ENCODE results near the gene MEGF8.

Gene MEGF8

DNA sequence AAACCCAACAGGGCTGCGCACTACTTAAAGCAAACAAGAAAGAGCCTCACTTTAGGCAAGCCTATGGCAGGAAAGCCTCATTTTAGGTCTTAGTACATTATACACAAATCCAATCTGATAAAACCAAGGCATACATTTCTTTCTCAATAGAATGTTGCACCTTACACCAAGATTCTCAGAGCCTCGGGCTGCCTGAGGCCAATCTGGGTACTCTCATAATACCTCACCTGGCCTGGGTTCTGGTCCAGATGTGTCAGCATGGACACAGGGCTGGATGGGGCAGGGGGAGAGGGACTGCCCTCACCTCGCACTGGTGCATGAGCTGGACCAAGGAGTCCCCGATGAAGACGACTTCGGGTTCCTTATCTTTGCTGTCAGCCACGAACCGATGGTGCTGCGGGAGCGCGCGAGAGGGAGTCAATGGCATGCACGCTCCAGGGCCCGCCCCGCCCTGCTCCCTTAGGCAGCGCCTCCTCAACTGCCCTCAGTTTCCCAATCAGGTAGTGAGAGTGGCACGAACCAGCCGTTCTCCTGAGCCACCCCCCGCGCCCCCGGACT is 23.7 kb upstream of the MEGF8 start, which contains the start of gene PRR19:
PRR19 (plus strand) TSS at position 487 of the 558 bp plus-strand sequence. CDS start 7,453 bp downstream, outside the sequence.
- no peak within 1 kb of the TSS for H3K9ac ChIP-seq
- peak within 1 kb of the TSS; percentile 74 for H3K27ac ChIP-seq
- H2AFZ ChIP-seq: peak within 1 kb of the TSS; percentile 98
- H3K9me3 ChIP-seq (ENCODE audit: control insufficient read depth, low read length): no peaks in the 10 kb centered on the region
- TF ChIP-seq, protein P1, sequence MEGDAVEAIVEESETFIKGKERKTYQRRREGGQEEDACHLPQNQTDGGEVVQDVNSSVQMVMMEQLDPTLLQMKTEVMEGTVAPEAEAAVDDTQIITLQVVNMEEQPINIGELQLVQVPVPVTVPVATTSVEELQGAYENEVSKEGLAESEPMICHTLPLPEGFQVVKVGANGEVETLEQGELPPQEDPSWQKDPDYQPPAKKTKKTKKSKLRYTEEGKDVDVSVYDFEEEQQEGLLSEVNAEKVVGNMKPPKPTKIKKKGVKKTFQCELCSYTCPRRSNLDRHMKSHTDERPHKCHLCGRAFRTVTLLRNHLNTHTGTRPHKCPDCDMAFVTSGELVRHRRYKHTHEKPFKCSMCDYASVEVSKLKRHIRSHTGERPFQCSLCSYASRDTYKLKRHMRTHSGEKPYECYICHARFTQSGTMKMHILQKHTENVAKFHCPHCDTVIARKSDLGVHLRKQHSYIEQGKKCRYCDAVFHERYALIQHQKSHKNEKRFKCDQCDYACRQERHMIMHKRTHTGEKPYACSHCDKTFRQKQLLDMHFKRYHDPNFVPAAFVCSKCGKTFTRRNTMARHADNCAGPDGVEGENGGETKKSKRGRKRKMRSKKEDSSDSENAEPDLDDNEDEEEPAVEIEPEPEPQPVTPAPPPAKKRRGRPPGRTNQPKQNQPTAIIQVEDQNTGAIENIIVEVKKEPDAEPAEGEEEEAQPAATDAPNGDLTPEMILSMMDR (IDR thresholded peaks at IDR 0.05): no peak
- no peaks in the 10 kb centered on the region for H3K36me3 ChIP-seq (ENCODE audit: control insufficient read depth, insufficient read depth, low read length)
- H3K79me2 ChIP-seq: no peaks in the 10 kb centered on the region
- no peaks in the 10 kb centered on the region for H3K27me3 ChIP-seq (ENCODE audit: control insufficient read depth, insufficient read depth, low read length)
- peak within 1 kb of the TSS; percentile 96 for H3K4me2 ChIP-seq (ENCODE audit: low read length)
- H3K4me1 ChIP-seq: peaks cover 11% of the 10 kb centered on the region
- peak within 1 kb of the TSS; percentile 64 for H3K4me3 ChIP-seq (ENCODE audit: low read depth, low read length)

DNA sequence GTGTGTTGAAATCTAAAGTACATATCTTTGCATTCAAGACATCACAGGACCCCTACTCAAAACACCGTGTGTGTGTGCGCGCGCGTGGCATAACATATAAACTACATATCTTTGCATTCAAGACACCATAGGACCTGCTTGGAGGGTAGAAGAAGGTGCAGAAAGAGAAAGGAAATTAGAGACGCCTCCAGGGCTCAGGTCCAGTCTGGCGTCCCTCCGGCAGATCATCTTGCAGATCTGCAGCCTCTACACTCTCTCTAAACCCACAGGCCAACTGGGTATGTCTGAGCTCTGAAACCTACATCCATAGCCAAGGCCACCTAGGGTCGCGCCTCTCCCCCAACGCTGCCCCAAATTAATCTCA is 22.4 kb upstream of the MEGF8 start:
- no peaks in the 10 kb centered on the region for H3K9me3 ChIP-seq (ENCODE audit: control insufficient read depth, low read length)
- peak overlapping the region; percentile 96 for H3K4me2 ChIP-seq (ENCODE audit: low read length)
- TF ChIP-seq, protein P1 (IDR thresholded peaks at IDR 0.05): no peak
- H3K4me1 ChIP-seq: peaks cover 11% of the 10 kb centered on the region
- peak overlapping the region; percentile 74 for H3K27ac ChIP-seq
- no peaks in the 10 kb centered on the region for H3K27me3 ChIP-seq (ENCODE audit: control insufficient read depth, insufficient read depth, low read length)
- no peaks in the 10 kb centered on the region for H3K36me3 ChIP-seq (ENCODE audit: control insufficient read depth, insufficient read depth, low read length)
- H3K9ac ChIP-seq: no peak overlapping the region
- peak overlapping the region; percentile 98 for H2AFZ ChIP-seq
- H3K4me3 ChIP-seq (ENCODE audit: low read depth, low read length): peak overlapping the region; percentile 64
- no peaks in the 10 kb centered on the region for H3K79me2 ChIP-seq

DNA sequence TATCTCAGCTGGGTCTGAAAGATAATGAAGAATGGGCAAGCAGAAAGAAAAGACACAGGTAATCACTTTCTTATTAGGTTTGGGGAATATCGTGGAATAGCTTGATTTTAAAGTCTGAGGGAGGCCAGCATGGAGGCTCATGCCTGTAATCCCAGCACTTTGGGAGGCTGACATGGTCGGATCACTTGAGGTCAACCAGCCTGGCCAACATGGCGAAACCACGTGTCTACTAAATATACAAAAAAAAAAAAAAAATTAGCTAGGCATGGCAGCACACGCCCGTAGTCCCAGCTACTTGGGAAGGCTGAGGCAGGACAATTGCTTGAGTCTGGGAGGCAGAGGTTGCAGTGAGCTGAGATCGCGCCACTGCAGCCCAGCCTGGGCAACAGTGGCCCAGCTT is 21.6 kb upstream of the MEGF8 start:
- Histone ChIP-seq H3K9ac (no peak overlapping the region), H3K36me3 (ENCODE audit: control insufficient read depth, insufficient read depth, low read length) (no peaks in the 10 kb centered on the region), H3K79me2 (no peaks in the 10 kb centered on the region), H3K4me1 (peaks cover 11% of the 10 kb centered on the region), H3K27me3 (ENCODE audit: control insufficient read depth, insufficient read depth, low read length) (no peaks in the 10 kb centered on the region), H3K4me2 (ENCODE audit: low read length) (peak overlapping the region; percentile 96), H2AFZ (peak overlapping the region; percentile 98), H3K4me3 (ENCODE audit: low read depth, low read length) (peak overlapping the region; percentile 64), H3K27ac (no peak overlapping the region), H3K9me3 (ENCODE audit: control insufficient read depth, low read length) (no peaks in the 10 kb centered on the region)
- TF ChIP-seq, protein P1 (IDR thresholded peaks at IDR 0.05): no peak

DNA sequence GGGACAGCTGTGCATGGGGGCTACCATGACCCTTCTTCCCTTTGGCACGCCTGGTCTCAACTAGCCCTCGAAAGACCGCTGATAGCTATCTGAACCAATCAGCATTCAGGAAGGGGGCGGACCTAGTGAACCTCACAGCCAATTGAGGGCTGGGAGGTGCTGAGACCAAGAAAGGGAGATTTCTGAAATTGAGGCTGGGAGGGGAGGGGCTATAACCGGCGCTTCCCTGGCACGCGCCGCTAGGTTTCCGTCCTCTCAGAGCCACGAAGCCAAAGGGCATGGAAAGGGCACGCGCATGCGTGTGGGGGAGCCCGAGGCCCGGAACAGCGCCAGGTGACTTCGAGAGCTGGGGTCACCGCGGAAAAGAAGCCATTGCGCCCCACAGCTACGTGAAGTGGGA is 18.8 kb upstream of the MEGF8 start:
- TF ChIP-seq, protein P1 (IDR thresholded peaks at IDR 0.05): no peak
- H2AFZ ChIP-seq: no peak overlapping the region
- H3K4me2 ChIP-seq (ENCODE audit: low read length): peak overlapping the region; percentile 45
- H3K9me3 ChIP-seq (ENCODE audit: control insufficient read depth, low read length): no peaks in the 10 kb centered on the region
- peaks cover 11% of the 10 kb centered on the region for H3K4me1 ChIP-seq
- no peaks in the 10 kb centered on the region for H3K79me2 ChIP-seq
- no peak overlapping the region for H3K27ac ChIP-seq
- no peaks in the 10 kb centered on the region for H3K27me3 ChIP-seq (ENCODE audit: control insufficient read depth, insufficient read depth, low read length)
- H3K9ac ChIP-seq: no peak overlapping the region
- H3K4me3 ChIP-seq (ENCODE audit: low read depth, low read length): peak overlapping the region; percentile 48
- no peaks in the 10 kb centered on the region for H3K36me3 ChIP-seq (ENCODE audit: control insufficient read depth, insufficient read depth, low read length)

DNA sequence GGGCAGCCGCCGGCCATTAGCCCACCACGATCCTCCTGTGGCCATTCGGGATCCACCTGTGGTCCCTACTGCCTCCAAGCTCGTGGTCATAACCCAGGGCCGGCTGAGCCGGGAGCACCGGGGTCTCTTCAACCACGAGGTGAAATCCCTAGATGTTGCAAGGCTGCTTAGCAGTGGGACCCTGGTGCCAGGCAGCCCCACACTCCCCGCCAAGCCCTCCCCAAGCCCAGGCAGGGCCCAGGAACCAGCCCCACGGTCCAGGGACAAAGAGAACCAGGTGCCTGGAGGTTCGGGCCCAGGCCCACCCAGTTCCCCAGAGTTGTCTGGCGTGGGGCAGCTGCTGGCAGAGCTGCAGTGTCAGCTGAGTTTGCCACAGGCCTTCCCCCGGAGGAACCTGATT is 15.7 kb upstream of the MEGF8 start:
- H3K9ac ChIP-seq: no peak overlapping the region

More for the DNA sequence above, 15.7 kb upstream of the MEGF8 start:
- H3K9me3 ChIP-seq (ENCODE audit: control insufficient read depth, low read length): no peaks in the 10 kb centered on the region
- H2AFZ ChIP-seq: peak overlapping the region; percentile 43
- H3K27ac ChIP-seq: no peak overlapping the region
- H3K36me3 ChIP-seq (ENCODE audit: control insufficient read depth, insufficient read depth, low read length): no peaks in the 10 kb centered on the region
- no peaks in the 10 kb centered on the region for H3K27me3 ChIP-seq (ENCODE audit: control insufficient read depth, insufficient read depth, low read length)
- H3K4me2 ChIP-seq (ENCODE audit: low read length): no peak overlapping the region
- H3K4me3 ChIP-seq (ENCODE audit: low read depth, low read length): no peak overlapping the region
- peaks cover 7% of the 10 kb centered on the region for H3K4me1 ChIP-seq
- TF ChIP-seq, protein P1 (IDR thresholded peaks at IDR 0.05): no peak
- H3K79me2 ChIP-seq: no peaks in the 10 kb centered on the region
